K562 (cell line): ENCODE results near the gene CCDC200. TPM values are rescaled to one million over a fixed set of nuclear protein-coding genes. Genes with fewer than 3 reads are reported as not detected.

Experiments
- ATF1 ChIP-seq, 2 experiments: fragments of 450-650 bp in 1 of 2; IDR thresholded peaks; 2 replicates each; pipeline ENCODE4 v1.6.1; 2016; ENCODE audit warnings: missing compliant biosample characterization in 1 of 2, missing genetic modification characterization in 1 of 2
- BMI1 ChIP-seq: fragments of 150-350 bp; IDR thresholded peaks from 2 replicates; pipeline ENCODE4 v1.6.1; 2014; ENCODE audit warnings: low read length
- CREB1 ChIP-seq, 2 experiments: sonication (generic) in 1 of 2; formaldehyde crosslinking in 1 of 2; IDR thresholded peaks; 2 replicates each; pipeline versions ENCODE4 v1.6.1 to v1.8.0; 2012 to 2022; ENCODE audit warnings: inconsistent platforms in 1 of 2, mild to moderate bottlenecking in 1 of 2, missing genetic modification reagents in 1 of 2, moderate library complexity in 1 of 2
- IRF1 ChIP-seq: sonication (generic); formaldehyde crosslinking; IDR thresholded peaks from 2 replicates; pipeline ENCODE4 v1.8.0; 2022; ENCODE audit warnings: missing genetic modification reagents, mild to moderate bottlenecking, borderline replicate concordance
- LCOR ChIP-seq: sonication (generic); formaldehyde crosslinking; IDR thresholded peaks from 2 replicates; pipeline ENCODE4 v1.8.0; 2022; ENCODE audit warnings: mild to moderate bottlenecking, missing genetic modification reagents
- MAFK ChIP-seq: IDR thresholded peaks from 2 replicates; pipeline ENCODE4 v1.6.1; 2011; ENCODE audit warnings: low read length, improper control_type of control experiment
- MAZ ChIP-seq, 2 experiments: fragments of 450-650 bp in 1 of 2; sonication (generic) in 1 of 2; formaldehyde crosslinking; IDR thresholded peaks in 1 of 2; conservative IDR thresholded peaks in 1 of 2; 2 replicates each; pipeline versions ENCODE4 v1.4.0 to v1.5.0; 2020; ENCODE audit warnings: mild to moderate bottlenecking in 1 of 2, missing genetic modification reagents in 1 of 2
- MIER1 ChIP-seq: fragments of 450-650 bp; IDR thresholded peaks from 2 replicates; pipeline ENCODE4 v1.6.1; 2016; ENCODE audit warnings: antibody characterized with exemption, mild to moderate bottlenecking, low read depth
- NR2C2 ChIP-seq, 2 experiments: fragments of 200-800 bp in 1 of 2; sonication (Bioruptor generic) in 1 of 2; sonication (generic) in 1 of 2; formaldehyde crosslinking in 1 of 2; IDR thresholded peaks; 2 replicates each; pipeline versions ENCODE4 v1.6.1 to v1.8.0; 2016 to 2022; ENCODE audit warnings: mild to moderate bottlenecking in 1 of 2, missing compliant biosample characterization in 1 of 2, missing genetic modification characterization in 1 of 2, missing genetic modification reagents in 1 of 2
- PHB ChIP-seq: fragments of 250-450 bp; sonication (Bioruptor Pico); IDR thresholded peaks from 2 replicates; pipeline ENCODE4 v1.5.0; 2021
- SAFB2 ChIP-seq: fragments of 200-400 bp; formaldehyde crosslinking; IDR thresholded peaks from 2 replicates; pipeline ENCODE4 v1.6.1; 2018; ENCODE audit warnings: borderline replicate concordance, low read length, low read depth, moderate library complexity; ENCODE audit not compliant: severe bottlenecking
- TGIF2 ChIP-seq: sonication (generic); formaldehyde crosslinking; IDR thresholded peaks from 2 replicates; pipeline ENCODE4 v1.8.1; 2022; ENCODE audit warnings: mild to moderate bottlenecking, missing genetic modification reagents, moderate library complexity
- ZBED1 ChIP-seq: IDR thresholded peaks from 2 replicates; pipeline ENCODE4 v1.6.1; 2014
- ZNF507 ChIP-seq: conservative IDR thresholded peaks from 2 replicates; pipeline ENCODE4 v1.6.1; 2017; ENCODE audit warnings: missing genetic modification characterization, missing compliant biosample characterization
- ZNF668 ChIP-seq: fragments of 250-450 bp; sonication (Bioruptor Pico); IDR thresholded peaks from 2 replicates; pipeline ENCODE4 v1.8.0; 2022; ENCODE audit warnings: mild to moderate bottlenecking, inconsistent platforms
- ZNF696 ChIP-seq: fragments of 250-450 bp; sonication (Bioruptor Pico); conservative IDR thresholded peaks from 2 replicates; pipeline ENCODE4 v1.4.0; 2020; ENCODE audit warnings: mild to moderate bottlenecking, moderate library complexity
- polyA plus RNA-seq, 8 experiments: library from polyadenylated mRNA; depleted of rRNA in 4 of 8; stranded (reverse) in 5 of 8; unstranded in 3 of 8; fragments of >200 nt; fragmentation: Nextera tagmentation in 2 of 8; fragmentation: Illumina TruSeq in 1 of 8; extraction: Ambion mirVana in 2 of 8; extraction: Trizol in 1 of 8; gene quantifications; 2 replicates each; pipeline versions ENCODE4 v1.2.1 to v1.2.3, GENCODE V29; 2011 to 2014; ENCODE audit warnings: inconsistent platforms in 1 of 8, missing spikeins in 1 of 8
- total RNA-seq, 7 experiments: library from RNA; depleted of rRNA in 6 of 7; stranded (reverse); fragments of >200 nt in 6 of 7; fragmentation: Illumina TruSeq in 2 of 7; extraction: Trizol in 2 of 7; gene quantifications; 2 replicates each; pipeline versions ENCODE4 v1.2.1 to v1.2.3, GENCODE V29; 2011 to 2021; ENCODE audit warnings: low replicate concordance in 1 of 7
- TF ChIP-seq, protein P1 (sequence below): fragments of 250-450 bp; sonication (Bioruptor Pico); IDR thresholded peaks from 2 replicates; pipeline ENCODE4 v1.5.0; 2022; ENCODE audit warnings: mild to moderate bottlenecking
- TF ChIP-seq, protein P2 (sequence below): sonication (generic); formaldehyde crosslinking; IDR thresholded peaks from 2 replicates; pipeline ENCODE4 v1.8.0; 2022; ENCODE audit warnings: missing genetic modification reagents, mild to moderate bottlenecking, borderline replicate concordance

CCDC200 gene
- total and polyA plus RNA-seq, 9 of the 15 experiments (the other 6 are each of a cell fraction or from before 2014, with no cell fraction given): 0.14 TPM; not detected in 8

DNA sequence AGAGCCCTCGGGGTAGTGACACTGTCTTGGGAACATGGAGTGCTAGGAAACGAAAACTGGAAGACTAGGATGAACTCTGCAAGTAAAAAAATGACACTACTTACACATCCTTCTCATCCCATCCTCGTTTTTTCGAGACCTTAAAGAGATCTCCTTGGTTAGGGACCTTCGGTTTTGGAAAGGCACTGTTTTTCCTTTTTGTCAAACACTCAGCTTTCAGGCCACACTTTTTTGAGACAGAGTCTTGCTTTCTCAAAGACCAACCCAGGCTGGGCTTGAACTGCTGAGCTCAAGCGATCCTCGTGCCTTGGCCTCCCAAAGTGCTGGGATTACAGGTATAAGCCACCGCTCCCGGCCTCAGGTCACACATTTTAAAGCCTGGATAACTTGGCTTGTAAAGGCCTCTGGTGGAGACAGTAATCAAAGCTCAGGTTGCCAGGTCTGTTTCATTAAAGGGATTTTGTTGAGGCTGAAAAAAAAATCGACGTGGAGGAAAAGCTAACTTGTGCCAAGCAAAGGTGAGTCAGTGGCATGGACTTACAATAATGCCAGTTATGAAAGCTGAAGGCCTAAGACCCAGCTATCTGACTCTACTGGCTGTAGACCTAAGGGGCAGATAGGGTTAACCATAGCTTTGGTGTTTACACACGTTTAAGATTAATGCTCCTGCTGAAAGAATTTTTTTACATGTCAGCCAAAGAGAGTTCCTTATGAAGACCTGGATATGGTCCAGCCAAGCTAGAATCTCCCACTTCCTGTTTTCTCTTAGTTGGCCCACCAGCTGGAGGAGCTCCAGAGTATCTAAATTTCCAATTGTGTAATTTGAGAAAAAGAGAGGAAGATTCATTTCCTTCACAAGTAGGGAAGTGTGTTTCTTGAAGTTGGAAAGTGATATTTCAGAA lies 56.6 kb downstream of the CCDC200 start (continued):
- TF ChIP-seq, protein P1, sequence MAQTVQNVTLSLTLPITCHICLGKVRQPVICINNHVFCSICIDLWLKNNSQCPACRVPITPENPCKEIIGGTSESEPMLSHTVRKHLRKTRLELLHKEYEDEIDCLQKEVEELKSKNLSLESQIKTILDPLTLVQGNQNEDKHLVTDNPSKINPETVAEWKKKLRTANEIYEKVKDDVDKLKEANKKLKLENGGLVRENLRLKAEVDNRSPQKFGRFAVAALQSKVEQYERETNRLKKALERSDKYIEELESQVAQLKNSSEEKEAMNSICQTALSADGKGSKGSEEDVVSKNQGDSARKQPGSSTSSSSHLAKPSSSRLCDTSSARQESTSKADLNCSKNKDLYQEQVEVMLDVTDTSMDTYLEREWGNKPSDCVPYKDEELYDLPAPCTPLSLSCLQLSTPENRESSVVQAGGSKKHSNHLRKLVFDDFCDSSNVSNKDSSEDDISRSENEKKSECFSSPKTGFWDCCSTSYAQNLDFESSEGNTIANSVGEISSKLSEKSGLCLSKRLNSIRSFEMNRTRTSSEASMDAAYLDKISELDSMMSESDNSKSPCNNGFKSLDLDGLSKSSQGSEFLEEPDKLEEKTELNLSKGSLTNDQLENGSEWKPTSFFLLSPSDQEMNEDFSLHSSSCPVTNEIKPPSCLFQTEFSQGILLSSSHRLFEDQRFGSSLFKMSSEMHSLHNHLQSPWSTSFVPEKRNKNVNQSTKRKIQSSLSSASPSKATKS (CRISPR knock-in tag): no peak
- TF ChIP-seq NR2C2 (CRISPR knock-in tag; IDR thresholded peaks at IDR 0.05): no peak
- TF ChIP-seq NR2C2 (tag; IDR thresholded peaks at IDR 0.05): no peak
- TF ChIP-seq ZNF696 (CRISPR knock-in tag): no peak
- TF ChIP-seq TGIF2 (CRISPR knock-in tag): no peak
- no peak for TF ChIP-seq SAFB2
- no peak for TF ChIP-seq ATF1 (CRISPR knock-in tag; IDR thresholded peaks at IDR 0.05)
- no peak for TF ChIP-seq ATF1 (tag; IDR thresholded peaks at IDR 0.05)
- no peak for TF ChIP-seq MAFK
- TF ChIP-seq, protein P2, sequence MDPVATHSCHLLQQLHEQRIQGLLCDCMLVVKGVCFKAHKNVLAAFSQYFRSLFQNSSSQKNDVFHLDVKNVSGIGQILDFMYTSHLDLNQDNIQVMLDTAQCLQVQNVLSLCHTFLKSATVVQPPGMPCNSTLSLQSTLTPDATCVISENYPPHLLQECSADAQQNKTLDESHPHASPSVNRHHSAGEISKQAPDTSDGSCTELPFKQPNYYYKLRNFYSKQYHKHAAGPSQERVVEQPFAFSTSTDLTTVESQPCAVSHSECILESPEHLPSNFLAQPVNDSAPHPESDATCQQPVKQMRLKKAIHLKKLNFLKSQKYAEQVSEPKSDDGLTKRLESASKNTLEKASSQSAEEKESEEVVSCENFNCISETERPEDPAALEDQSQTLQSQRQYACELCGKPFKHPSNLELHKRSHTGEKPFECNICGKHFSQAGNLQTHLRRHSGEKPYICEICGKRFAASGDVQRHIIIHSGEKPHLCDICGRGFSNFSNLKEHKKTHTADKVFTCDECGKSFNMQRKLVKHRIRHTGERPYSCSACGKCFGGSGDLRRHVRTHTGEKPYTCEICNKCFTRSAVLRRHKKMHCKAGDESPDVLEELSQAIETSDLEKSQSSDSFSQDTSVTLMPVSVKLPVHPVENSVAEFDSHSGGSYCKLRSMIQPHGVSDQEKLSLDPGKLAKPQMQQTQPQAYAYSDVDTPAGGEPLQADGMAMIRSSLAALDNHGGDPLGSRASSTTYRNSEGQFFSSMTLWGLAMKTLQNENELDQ (CRISPR knock-in tag): no peak
- TF ChIP-seq ZNF507 (tag): no peak
- TF ChIP-seq IRF1: no peak
- TF ChIP-seq MIER1: no peak
- TF ChIP-seq LCOR (CRISPR knock-in tag): no peak
- TF ChIP-seq ZBED1: no peak
- TF ChIP-seq PHB (CRISPR knock-in tag): no peak
- TF ChIP-seq CREB1 (IDR thresholded peaks at IDR 0.05): no peak
- TF ChIP-seq CREB1 (CRISPR knock-in tag; IDR thresholded peaks at IDR 0.05): no peak
- TF ChIP-seq BMI1: no peak
- no peak for TF ChIP-seq ZNF668 (CRISPR knock-in tag)
- 0 out of 4 replicates have a peak, but pooled peaks of 1 of the 2 experiments have one; percentile 32 for TF ChIP-seq MAZ (CRISPR knock-in tag; conservative IDR thresholded peaks at IDR 0.05 in 1 of 2, IDR thresholded peaks at IDR 0.05 in 1 of 2)
